ENCODE data around the gene RFX1.
"Not testable (repeated sequence)": the region's sequence is repeated elsewhere in the genome, so short reads cannot be mapped to it uniquely, and the experiment has no call there.

RFX1 gene

DNA sequence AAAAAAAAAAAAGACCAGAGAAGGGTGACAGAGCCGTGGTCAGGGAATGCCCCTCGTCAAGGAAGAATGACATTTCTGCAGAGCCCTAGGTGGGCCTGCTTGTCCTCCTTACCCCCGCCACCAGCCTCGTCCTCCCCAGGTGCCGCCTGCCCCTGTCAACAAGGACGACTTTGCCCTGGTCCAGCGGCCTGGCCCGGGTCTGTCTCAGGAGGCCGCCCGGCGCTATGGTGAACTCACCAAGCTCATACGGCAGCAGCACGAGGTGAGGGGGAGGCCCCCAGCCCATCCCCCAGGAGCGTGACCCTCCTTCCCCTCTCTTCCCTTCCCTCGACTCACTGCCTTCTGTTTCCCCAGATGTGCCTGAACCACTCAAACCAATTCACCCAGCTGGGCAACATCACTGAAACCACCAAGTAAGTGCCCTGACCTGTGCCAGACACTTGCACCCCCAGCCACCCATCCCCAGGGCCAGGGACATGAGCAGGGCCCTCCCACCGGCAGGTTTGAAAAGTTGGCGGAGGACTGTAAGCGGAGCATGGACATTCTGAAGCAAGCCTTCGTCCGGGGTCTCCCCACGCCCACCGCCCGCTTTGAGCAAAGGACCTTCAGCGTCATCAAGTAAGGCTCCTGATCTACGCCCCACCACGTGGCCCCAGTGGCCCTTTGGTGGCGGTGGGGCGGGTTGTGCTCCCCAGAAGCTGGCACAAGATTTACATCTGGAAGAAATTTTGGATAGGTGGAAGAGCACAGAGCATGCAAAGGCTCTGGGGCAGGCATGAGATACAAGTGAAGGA, 82.7 kb downstream of the RFX1 start:
- Histone ChIP-seq H3K27me3 (ENCODE audit: control insufficient read depth, low read length) (no peaks in the 10 kb centered on the region), H3K4me1 (ENCODE audit: control insufficient read depth, low read length) (peaks cover 4% of the 10 kb centered on the region), H4K20me1 (ENCODE audit: control insufficient read depth, insufficient read depth, low read depth, low read length) (no peaks in the 10 kb centered on the region), H3K9me3 (ENCODE audit: control insufficient read depth, insufficient read depth, low read length) (peaks cover 11% of the 10 kb centered on the region; the same call in 1 of the 2 replicates), H3K4me3 (ENCODE audit: low read length) (no peak overlapping the region), H3K36me3 (ENCODE audit: control insufficient read depth, low read length) (peaks cover 72% of the 10 kb centered on the region), H3K79me2 (ENCODE audit: control insufficient read depth, low read length) (no peaks in the 10 kb centered on the region), H3K9me2 (replicated peaks; ENCODE audit: control insufficient read depth, low read length) (no peaks in the 10 kb centered on the region), H3K27ac (ENCODE audit: low read depth, low read length) (no peak overlapping the region), H3K4me2 (ENCODE audit: low read length) (no peak overlapping the region), H3F3A (ENCODE audit: control insufficient read depth, insufficient read depth) (no peaks in the 10 kb centered on the region)
- no peak for TF ChIP-seq CTCF (IDR thresholded peaks at IDR 0.05; ENCODE audit: low read depth, low read length, poor library complexity, severe bottlenecking)
- no peak for TF ChIP-seq EZH2phosphoT487 (IDR thresholded peaks at IDR 0.05; ENCODE audit: borderline replicate concordance, low read length)

- not testable (repeated sequence) for H3F3A ChIP-seq (ENCODE audit: control insufficient read depth, insufficient read depth); H3K27ac ChIP-seq (ENCODE audit: low read depth, low read length); H3K4me1 ChIP-seq (ENCODE audit: control insufficient read depth, low read length); H3K27me3 ChIP-seq (ENCODE audit: control insufficient read depth, low read length); H3K79me2 ChIP-seq (ENCODE audit: control insufficient read depth, low read length); H4K20me1 ChIP-seq (ENCODE audit: control insufficient read depth, insufficient read depth, low read depth, low read length); H3K9me2 ChIP-seq (replicated peaks; ENCODE audit: control insufficient read depth, low read length); H3K4me3 ChIP-seq (ENCODE audit: low read length); H3K4me2 ChIP-seq (ENCODE audit: low read length)
- Histone ChIP-seq H3K36me3 (ENCODE audit: control insufficient read depth, low read length) (peaks cover 72% of the 10 kb centered on the region), H3K9me3 (ENCODE audit: control insufficient read depth, insufficient read depth, low read length) (peaks cover 11% of the 10 kb centered on the region; the same call in 1 of the 2 replicates)
These were observed 84.0 kb downstream of the RFX1 start for GRCh38 chr19:13922118-13922517.

DNA sequence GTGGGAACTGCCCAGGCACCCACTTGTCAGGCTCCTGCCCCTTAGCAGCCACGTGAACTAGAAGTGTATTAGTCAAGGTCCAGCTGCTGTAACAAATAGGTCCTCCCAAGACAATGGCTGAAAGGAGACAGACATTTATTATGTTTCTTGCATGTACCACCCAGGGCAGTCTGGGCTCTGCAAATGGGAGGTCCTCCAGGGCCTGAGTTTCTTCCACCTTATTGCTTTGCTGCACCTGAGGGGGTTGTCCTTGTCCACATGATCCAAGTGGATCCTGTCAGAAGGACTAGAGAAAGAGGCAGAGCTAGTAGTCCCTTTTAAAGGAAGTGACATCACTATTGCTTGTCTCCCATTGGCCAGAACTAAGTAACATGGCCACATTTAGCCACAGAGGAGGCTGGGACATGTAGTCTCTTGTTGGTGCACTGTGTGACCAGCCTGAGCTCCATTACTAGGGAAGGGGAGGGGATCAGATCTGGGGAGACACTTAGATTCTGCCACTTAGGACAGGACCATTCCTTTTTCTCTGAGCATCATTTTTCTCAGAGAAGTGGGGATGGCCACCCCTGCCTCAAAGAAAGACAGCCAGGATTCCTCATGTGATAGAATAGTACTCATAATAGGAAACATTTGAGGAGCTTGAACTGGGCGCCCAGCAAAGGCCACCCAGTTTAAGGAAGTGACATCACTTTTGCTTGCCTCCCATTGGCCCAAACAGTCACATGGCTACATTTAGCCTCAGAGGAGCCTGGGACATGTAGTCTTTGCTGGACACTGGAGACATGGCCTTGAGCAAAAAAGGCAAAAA, 85.0 kb downstream of the RFX1 start:
- Histone ChIP-seq H3K4me3 (ENCODE audit: low read length) (no peak overlapping the region; the same call in 1 of the 2 replicates), H3K9me2 (replicated peaks; ENCODE audit: control insufficient read depth, low read length) (no peaks in the 10 kb centered on the region), H3K36me3 (ENCODE audit: control insufficient read depth, low read length) (peaks cover 67% of the 10 kb centered on the region), H3K4me1 (ENCODE audit: control insufficient read depth, low read length) (peaks cover 4% of the 10 kb centered on the region), H3K9me3 (ENCODE audit: control insufficient read depth, insufficient read depth, low read length) (peaks cover 11% of the 10 kb centered on the region; the same call in 1 of the 2 replicates), H3K27me3 (ENCODE audit: control insufficient read depth, low read length) (no peaks in the 10 kb centered on the region), H4K20me1 (ENCODE audit: control insufficient read depth, insufficient read depth, low read depth, low read length) (no peaks in the 10 kb centered on the region), H3F3A (ENCODE audit: control insufficient read depth, insufficient read depth) (no peaks in the 10 kb centered on the region), H3K79me2 (ENCODE audit: control insufficient read depth, low read length) (no peaks in the 10 kb centered on the region), H3K4me2 (ENCODE audit: low read length) (peak overlapping the region; percentile 26; the same call in 1 of the 2 replicates), H3K27ac (ENCODE audit: low read depth, low read length) (0 out of 2 replicates have a peak overlapping the region, but pooled peaks have one; percentile 28)
- TF ChIP-seq CTCF (IDR thresholded peaks at IDR 0.05; ENCODE audit: low read depth, low read length, poor library complexity, severe bottlenecking) = no peak
- no peak for TF ChIP-seq EZH2phosphoT487 (IDR thresholded peaks at IDR 0.05; ENCODE audit: borderline replicate concordance, low read length)

Measured in DOHH2 (cell line).